Ectodermal cell (in vitro differentiated cells): ENCODE data around the gene B3GALNT2.
"Not testable (repeated sequence)": the region's sequence is repeated elsewhere in the genome, so short reads cannot be mapped to it uniquely, and the experiment has no call there.

Experiments used
- H3K27ac ChIP-seq: 2 replicates; pipeline ENCODE4 v1.7.0; 2013; ENCODE audit warnings: mild to moderate bottlenecking, low read depth, low read length; ENCODE audit not compliant: insufficient read depth, poor library complexity, severe bottlenecking
- H3K27me3 ChIP-seq: 2 replicates; pipeline ENCODE4 v1.7.0; 2013; ENCODE audit warnings: mild to moderate bottlenecking, low read length; ENCODE audit not compliant: insufficient read depth, control insufficient read depth, poor library complexity, severe bottlenecking
- H3K36me3 ChIP-seq: one replicate; pipeline ENCODE4 v1.7.0; 2013; ENCODE audit warnings: low read length; ENCODE audit not compliant: control insufficient read depth, insufficient read depth
- H3K4me1 ChIP-seq: one replicate; pipeline ENCODE4 v1.7.0; 2013; ENCODE audit warnings: low read length; ENCODE audit not compliant: control insufficient read depth, insufficient read depth
- H3K4me3 ChIP-seq: 2 replicates; pipeline ENCODE4 v1.7.0; 2013; ENCODE audit warnings: low read depth, low read length, control low read depth; ENCODE audit not compliant: insufficient read depth
- H3K9me3 ChIP-seq: 2 replicates; pipeline ENCODE4 v1.7.0; 2013; ENCODE audit warnings: mild to moderate bottlenecking, low read length, moderate library complexity; ENCODE audit not compliant: control insufficient read depth
- WGBS, 2 experiments: methylation state at CpG; one replicate each; pipeline ENCODE4 v1.1.7; 2013; ENCODE audit warnings: missing lambda C conversion rate in 2 of 2; 5-methylcytosine and 5-hydroxymethylcytosine counted together

Gene B3GALNT2

DNA sequence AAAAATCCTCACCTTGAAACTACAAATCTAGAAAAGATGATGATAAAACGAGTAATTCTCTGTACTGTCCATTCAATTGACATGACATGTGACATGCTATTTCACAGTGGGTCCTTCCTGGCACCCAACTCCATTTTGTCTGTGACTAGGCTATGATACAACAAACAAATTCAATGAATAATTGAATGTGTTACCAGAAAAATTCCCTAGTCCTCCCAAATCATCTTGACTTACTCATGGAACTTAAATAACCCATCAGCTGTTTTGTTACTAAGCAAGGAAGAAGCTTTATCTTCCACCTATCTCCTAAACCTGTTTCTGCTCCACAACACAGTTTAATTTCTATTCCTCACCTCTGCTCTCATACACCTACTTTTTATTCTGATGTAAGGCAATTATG, 30.4 kb downstream of the B3GALNT2 start:
- no peaks in the 10 kb centered on the region for H3K9me3 ChIP-seq
- no peaks in the 10 kb centered on the region for H3K27me3 ChIP-seq
- no peaks in the 10 kb centered on the region for H3K4me1 ChIP-seq
- H3K27ac ChIP-seq: no peak overlapping the region
- H3K4me3 ChIP-seq: no peak overlapping the region
- H3K36me3 ChIP-seq: no peaks in the 10 kb centered on the region
- WGBS, 2 experiments: 100% methylated on average over 1 of the region's 1 CpG

- WGBS, 2 experiments: 96 to 98% methylated on average over 6 of the region's 6 CpGs
- Histone ChIP-seq H3K4me1 (no peaks in the 10 kb centered on the region), H3K9me3 (no peaks in the 10 kb centered on the region)
These were observed 33.4 kb downstream of the B3GALNT2 start for GRCh38 chr1:235470741-235471439.

DNA sequence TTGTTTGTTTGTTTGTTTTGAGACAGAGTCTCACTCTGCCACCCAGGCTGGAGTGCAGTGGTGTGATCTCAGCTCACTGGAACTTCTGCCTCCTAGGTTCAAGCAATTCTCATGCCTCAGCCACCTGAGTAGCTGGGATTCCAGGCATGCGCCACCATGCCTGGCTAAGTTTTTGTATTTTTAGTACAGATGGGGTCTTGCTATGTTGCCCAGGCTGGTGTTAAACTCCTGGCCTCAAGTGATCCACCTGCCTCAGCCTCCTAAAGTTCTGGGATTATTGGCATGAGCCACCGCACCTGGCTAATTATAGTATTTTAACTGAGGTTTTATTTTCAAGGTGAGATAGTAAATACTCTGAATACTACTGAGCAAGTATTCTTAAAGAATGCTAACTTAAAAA, 34.4 kb downstream of the B3GALNT2 start:
- H3K4me1 ChIP-seq, H3K9me3 ChIP-seq, H3K27ac ChIP-seq, H3K36me3 ChIP-seq, H3K4me3 ChIP-seq, H3K27me3 ChIP-seq: not testable (repeated sequence)
- WGBS, 2 experiments: 89 to 92% methylated on average over 2 of the region's 2 CpGs

More at GRCh38 chr1:235470741-235471439, 33.4 kb downstream of the B3GALNT2 start:
- no peak overlapping the region for H3K4me3 ChIP-seq
- no peaks in the 10 kb centered on the region for H3K27me3 ChIP-seq
- H3K27ac ChIP-seq: no peak overlapping the region
- H3K36me3 ChIP-seq: no peaks in the 10 kb centered on the region

DNA sequence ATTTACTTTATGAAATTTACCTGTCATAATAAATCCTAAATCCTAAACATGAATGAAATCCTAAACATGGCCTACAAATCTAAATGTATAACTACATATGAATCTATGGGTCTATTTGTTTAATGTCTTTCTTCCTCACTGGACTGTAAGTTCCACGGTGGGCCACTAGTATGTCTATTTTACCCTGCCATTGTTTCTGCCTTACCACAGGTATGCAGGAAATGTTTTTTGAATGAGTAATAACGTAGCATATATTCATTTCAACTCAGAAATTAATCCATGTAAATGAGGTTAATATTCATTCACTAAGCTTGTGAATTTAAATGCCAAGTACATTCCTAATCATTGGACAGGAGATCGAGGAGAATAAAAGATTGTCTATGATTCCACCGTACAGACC, 35.3 kb downstream of the B3GALNT2 start:
- H3K9me3 ChIP-seq: no peaks in the 10 kb centered on the region
- no peaks in the 10 kb centered on the region for H3K4me1 ChIP-seq
- no peak overlapping the region for H3K27ac ChIP-seq
- no peaks in the 10 kb centered on the region for H3K27me3 ChIP-seq
- 96% methylated on average over 2 to 3 of the region's 4 CpGs for WGBS, 2 experiments
- H3K4me3 ChIP-seq: no peak overlapping the region
- H3K36me3 ChIP-seq: peaks cover 15% of the 10 kb centered on the region

- Histone ChIP-seq H3K27ac (no peak overlapping the region), H3K4me3 (no peak overlapping the region), H3K9me3 (no peaks in the 10 kb centered on the region), H3K4me1 (no peaks in the 10 kb centered on the region), H3K36me3 (peaks cover 15% of the 10 kb centered on the region), H3K27me3 (no peaks in the 10 kb centered on the region)
- 92 to 94% methylated on average over 3 of the region's 3 CpGs for WGBS, 2 experiments
These were observed 36.2 kb downstream of the B3GALNT2 start for GRCh38 chr1:235468004-235468403.

GRCh38 chr1:235465066-235465465, 39.2 kb downstream of the B3GALNT2 start:
- no peaks in the 10 kb centered on the region for H3K9me3 ChIP-seq
- no peaks in the 10 kb centered on the region for H3K4me1 ChIP-seq
- WGBS, 2 experiments: 100% methylated on average over 1 of the region's 3 CpGs
- H3K36me3 ChIP-seq: peaks cover 15% of the 10 kb centered on the region
- H3K27ac ChIP-seq: no peak overlapping the region
- no peaks in the 10 kb centered on the region for H3K27me3 ChIP-seq
- no peak overlapping the region for H3K4me3 ChIP-seq

DNA sequence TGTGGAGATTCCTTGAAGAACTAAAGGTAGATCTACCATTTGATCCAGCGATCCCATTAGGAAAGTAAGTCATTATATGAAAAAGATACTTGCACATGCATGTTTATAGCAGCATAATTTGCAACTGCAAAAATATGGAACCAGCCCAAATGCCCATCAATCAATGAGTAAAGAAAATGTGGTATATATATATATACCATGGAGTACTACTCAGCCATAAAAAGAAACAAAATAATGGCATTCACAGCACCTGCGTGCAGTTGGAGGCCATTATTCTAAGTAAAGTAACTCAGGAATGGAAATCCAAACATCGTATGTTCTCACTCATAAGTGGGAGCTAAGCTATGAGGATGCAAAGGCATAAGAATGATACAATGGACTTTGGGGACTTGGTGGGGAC, 41.4 kb downstream of the B3GALNT2 start:
- 97 to 98% methylated on average over 3 of the region's 3 CpGs for WGBS, 2 experiments
- H3K4me1 ChIP-seq, H3K27me3 ChIP-seq, H3K27ac ChIP-seq, H3K4me3 ChIP-seq, H3K9me3 ChIP-seq: not testable (repeated sequence)
- H3K36me3 ChIP-seq: peaks cover 15% of the 10 kb centered on the region

- H3K4me3 ChIP-seq: no peak overlapping the region
- H3K9me3 ChIP-seq: no peaks in the 10 kb centered on the region
- H3K36me3 ChIP-seq: peaks cover 15% of the 10 kb centered on the region
- H3K27ac ChIP-seq: no peak overlapping the region
- 86% methylated on average over 1 of the region's 1 CpG; no CpG with 5 or more reads in 1 of the 2 experiments for whole genome bisulfite sequencing, 2 experiments
- no peaks in the 10 kb centered on the region for H3K4me1 ChIP-seq
- no peaks in the 10 kb centered on the region for H3K27me3 ChIP-seq
These were observed 42.3 kb downstream of the B3GALNT2 start for GRCh38 chr1:235461954-235462353.

- no peaks in the 10 kb centered on the region for H3K27me3 ChIP-seq
- H3K4me1 ChIP-seq: no peaks in the 10 kb centered on the region
- no peaks in the 10 kb centered on the region for H3K9me3 ChIP-seq
- H3K4me3 ChIP-seq: no peak overlapping the region
- no peak overlapping the region for H3K27ac ChIP-seq
- 95 to 96% methylated on average over 5 of the region's 5 CpGs for WGBS, 2 experiments
- H3K36me3 ChIP-seq: peaks cover 14% of the 10 kb centered on the region
These were observed 43.5 kb downstream of the B3GALNT2 start for GRCh38 chr1:235460770-235461169.

DNA sequence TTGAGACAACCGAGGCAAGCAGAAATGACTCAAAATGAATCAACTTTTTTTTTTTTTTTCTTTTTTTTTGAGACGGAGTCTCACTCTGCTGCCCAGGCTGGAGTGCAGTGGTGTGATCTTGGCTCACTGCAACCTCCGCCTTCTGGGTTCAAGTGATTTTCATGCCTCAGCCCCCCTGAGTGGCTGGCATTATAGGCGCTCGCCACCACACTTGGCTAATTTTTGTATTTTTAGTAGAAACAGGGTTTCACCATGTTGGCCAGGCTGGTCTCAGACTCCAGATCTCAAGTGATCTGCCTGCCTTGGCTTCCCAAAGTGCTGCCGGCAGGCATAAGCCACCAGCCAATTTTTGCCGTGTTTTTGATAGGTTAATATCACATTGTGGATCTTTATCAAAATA, 46.4 kb downstream of the B3GALNT2 start:
- not testable (repeated sequence) for H3K27ac ChIP-seq, H3K9me3 ChIP-seq, H3K4me1 ChIP-seq, H3K4me3 ChIP-seq, H3K36me3 ChIP-seq, H3K27me3 ChIP-seq
- 93 to 95% methylated on average over 7 of the region's 7 CpGs for WGBS, 2 experiments

DNA sequence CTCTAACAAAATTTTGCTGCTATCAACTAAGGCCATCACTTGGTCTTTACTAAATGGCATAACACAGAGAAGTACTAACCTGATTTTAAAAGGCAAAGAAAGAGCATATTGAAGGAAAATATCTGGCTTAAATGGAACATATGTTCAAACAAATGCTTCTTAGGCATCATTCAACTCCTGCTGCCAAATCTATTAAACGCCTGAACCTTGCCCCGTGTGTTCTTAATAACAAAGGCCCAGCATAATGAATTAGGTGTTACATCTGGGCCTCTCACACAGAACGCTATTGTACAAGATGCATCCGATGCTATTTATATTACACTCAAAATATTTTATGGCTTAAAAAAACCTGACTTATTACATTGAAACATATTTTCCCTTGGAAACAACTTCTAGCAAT, 48.4 kb downstream of the B3GALNT2 start:
- H3K9me3 ChIP-seq: no peaks in the 10 kb centered on the region
- H3K4me3 ChIP-seq: no peak overlapping the region
- WGBS, 2 experiments: 91 to 92% methylated on average over 4 of the region's 4 CpGs
- peaks cover 15% of the 10 kb centered on the region for H3K36me3 ChIP-seq
- no peaks in the 10 kb centered on the region for H3K4me1 ChIP-seq
- no peaks in the 10 kb centered on the region for H3K27me3 ChIP-seq
- H3K27ac ChIP-seq: no peak overlapping the region
